OCI-M1 (cell line): ENCODE data around the gene RNF212.
"Not testable (repeated sequence)": the region's sequence is repeated elsewhere in the genome, so short reads cannot be mapped to it uniquely, and the experiment has no call there.

Experiments
- DNase-seq: peaks from one replicate; lab custom pipeline; 2025; lab: John Stamatoyannopoulos, UW

Gene RNF212

DNA sequence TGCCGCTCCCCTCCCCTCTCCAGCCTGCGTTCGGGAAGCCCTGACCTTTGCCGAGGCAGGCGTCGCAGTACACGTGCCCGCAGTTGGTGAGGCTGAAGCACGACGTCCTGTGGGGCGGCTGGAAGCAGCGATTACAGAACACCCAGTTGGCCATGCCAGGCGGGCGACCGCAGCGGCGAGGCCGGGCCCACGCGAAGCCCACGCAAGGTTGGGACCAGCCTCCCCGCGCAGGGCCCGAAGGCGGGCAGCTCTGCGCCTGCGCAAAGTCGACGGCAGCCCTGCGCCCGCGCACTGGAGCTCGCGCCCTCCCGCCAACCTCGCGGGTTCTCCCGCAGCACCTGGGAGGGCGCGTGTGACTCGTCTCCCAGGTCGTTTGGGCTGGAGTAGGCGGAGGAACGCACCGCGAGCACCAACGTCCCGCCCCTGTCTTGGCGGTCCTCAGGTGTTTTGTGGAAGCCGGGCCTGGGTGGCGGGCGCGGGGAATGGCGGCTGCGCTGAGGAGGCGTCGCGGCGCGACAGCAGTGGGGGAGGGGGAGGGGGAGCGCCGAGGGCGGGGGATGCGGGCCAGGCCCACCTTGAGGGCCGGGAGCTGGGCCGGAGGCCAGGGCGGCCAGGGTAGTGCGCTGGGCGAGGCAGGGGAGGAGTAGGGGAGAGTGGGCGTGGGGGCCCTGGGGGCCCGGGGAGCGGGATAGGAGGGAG is at the start of gene RNF212:
TSS of gene RNF212 (minus strand) at position 254 of the 699 bp plus-strand sequence. CDS start at position 154, 100 bp downstream.
- DNase-seq: no peak

DNA sequence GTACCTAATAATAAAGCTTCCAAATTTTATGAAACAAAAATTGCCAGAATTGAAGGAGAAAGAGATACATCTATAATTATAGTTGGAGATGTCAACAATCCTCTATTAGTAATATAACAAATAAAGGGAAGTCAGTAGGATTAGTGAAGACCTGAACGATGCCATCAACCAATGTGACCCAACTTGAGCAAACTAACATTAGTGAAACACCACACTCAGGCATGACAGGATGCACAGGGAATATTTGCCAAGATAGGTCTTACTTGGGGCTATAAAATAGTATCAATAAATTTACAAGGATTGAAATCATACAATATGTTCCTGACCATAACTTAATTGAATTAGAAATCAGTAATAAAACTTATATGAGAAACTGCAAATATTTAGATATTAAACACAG is 47.0 kb upstream of the RNF212 start:
- DNase-seq: no peak

GRCh38 chr4:1156069-1156468 is 42.7 kb upstream of the RNF212 start:
- DNase-seq: no peak

DNA sequence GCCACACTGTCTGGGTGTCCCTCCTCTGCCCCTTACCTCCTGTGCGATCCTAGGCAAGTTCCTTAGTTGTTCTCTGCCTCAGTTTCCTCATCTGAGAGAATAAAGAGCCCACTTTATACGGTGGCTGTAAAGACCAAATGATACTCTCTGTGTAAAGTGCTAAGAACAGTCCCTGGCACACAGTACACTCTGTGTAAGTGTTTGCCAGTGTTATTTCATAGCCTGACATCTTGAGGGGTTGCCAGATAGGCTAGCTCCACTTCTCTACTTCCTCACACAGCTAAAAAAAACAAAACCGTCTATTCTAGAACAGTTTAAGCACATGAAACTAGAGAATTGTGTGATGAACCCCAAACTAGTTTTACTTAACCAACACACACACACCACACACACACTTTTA is 42.0 kb upstream of the RNF212 start:
- DNase-seq: no peak

DNA sequence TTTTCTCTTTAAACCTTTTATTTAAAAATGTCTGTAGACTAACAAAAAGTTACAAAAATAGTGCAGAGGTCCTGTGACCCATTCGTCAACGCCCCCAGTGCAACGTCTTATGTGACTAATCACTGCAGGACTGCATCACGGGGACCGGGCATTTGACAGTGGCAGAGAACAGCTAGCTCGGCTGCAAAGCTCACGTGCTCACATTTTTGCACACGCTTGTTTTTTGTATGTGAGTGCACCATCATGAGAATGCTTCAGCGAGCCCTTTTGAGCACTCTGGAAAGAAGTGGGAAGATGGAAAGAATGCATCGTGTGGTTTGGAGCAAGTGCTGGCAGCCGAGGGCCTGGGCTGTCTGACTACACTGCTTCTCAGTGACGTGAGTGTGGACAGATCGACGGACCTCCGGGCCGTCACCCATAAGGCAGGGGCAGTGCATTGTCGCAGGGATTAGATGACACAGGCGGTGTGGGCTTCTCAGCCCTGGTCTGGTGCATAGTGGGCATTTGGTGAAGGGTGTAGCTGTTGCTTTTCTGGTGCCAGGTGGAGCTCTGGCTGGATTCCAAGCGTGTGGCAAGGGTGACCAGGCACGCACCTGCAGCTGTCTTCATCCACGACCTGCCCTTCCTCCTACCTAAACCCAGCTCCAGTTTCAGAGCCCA is 41.3 kb upstream of the RNF212 start:
- no peak for DNase-seq

DNA sequence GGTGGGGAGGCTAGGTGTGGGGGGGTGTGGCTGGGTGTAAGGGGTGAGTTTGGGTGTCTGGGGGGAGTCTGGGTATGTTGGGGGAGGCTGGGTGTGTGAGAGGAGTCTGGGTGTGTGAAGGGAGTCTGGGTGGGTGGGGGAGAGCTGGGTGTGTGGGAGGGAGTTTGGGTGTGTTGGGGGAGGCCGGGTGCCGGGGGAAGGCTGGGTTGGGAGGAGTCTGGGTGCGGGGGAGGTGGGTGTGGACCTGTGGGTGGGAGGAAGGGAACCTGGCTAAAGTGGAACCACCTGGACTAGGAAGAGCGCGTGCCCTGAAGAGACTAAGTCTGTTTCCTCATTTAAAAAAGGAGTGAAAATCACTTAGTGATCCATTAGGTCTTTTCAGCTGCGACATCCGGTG is 40.8 kb upstream of the RNF212 start:
- no peak for DNase-seq

- DNase-seq: no peak
Observed at GRCh38 chr4:1153567-1154090, 40.3 kb upstream of the RNF212 start.

DNA sequence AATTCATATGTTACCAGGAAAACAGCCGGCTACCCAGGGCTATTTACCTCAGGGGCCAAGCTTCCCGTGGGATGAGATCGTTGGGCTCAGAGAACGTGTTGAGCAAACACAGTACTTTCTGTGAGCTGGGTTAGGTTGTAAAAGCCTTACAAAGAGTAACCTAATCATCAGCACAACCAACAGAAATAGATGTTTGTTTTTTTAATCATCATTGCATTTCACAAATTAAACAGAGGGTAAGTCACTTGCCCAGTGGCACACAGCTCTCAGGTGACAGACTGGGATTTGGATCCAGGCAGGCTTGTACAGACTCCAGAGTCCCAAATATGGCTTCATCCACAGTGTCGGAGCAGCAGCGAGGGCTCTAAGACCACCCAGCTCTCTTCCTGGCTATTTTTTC is 38.9 kb upstream of the RNF212 start:
- no peak for DNase-seq

DNA sequence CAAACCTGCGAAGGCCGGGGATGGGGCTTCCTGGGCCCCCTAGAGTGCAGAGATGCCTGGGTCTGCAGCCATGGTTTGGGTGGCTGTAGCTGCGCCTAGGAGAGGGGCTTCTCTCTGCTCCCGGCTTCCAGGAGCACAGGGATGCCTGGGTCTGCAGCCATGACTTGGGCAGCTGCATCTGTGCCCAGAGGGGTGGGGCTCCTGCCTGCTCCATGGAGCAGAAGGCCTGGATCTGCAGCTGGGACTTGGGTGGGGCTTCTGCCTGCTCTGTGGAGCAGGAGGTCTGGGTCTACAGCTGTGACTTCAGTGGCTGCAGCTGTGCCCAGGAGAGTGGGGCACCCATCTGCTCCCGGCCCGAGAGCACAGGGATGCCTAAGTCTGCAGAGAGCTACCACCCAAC is 38.2 kb upstream of the RNF212 start:
- no peak for DNase-seq

GRCh38 chr4:1150875-1151274 is 37.5 kb upstream of the RNF212 start:
- DNase-seq: no peak

- no peak for DNase-seq
Observed at GRCh38 chr4:1139860-1140259, 26.5 kb upstream of the RNF212 start.

DNA sequence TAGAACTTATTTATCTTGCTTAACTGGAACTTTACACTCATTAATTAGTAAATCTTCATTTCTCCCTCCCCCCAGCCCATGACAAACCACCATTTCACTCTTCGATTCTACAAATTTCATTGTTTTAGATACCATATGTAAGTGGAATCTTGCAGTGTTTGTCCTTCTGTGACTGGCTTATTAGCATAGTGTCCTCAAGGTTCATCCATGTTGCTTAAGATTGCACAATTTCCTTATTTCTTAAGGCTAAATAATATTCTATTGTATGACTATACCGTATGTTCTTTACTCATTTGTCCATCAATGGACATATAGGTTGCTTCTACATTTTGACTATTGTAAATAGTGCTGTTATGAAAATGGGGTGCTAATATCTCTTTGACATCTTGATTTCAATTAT is 24.5 kb upstream of the RNF212 start:
- DNase-seq: peak; percentile 64

GRCh38 chr4:1137063-1137776 is 23.9 kb upstream of the RNF212 start:
- DNase-seq: peak; percentile 77

DNA sequence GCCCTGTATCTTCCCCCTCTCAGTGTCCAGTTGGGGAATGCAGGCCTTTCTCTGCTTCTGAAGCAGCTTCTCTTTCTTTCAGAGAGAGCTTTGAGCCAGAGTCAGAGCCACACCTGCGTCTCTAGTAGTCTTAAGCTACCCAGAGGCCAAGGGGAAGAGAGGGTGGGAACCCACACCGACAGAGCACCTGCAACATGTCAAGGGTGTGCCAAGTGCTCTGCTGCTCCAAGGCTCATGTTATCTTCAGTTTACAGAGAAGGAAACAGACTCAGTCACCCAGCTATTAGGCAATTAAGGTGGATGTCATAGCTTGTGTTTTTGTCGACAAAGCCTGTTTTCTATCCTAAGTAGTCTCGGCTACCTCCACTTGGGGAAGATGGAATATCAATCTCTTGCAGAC is 22.7 kb upstream of the RNF212 start:
- DNase-seq: no peak

GRCh38 chr4:1133033-1133432 is 19.7 kb upstream of the RNF212 start:
- no peak for DNase-seq

- peak; percentile 88 for DNase-seq
Observed at GRCh38 chr4:1130316-1131186, 17.2 kb upstream of the RNF212 start.

DNA sequence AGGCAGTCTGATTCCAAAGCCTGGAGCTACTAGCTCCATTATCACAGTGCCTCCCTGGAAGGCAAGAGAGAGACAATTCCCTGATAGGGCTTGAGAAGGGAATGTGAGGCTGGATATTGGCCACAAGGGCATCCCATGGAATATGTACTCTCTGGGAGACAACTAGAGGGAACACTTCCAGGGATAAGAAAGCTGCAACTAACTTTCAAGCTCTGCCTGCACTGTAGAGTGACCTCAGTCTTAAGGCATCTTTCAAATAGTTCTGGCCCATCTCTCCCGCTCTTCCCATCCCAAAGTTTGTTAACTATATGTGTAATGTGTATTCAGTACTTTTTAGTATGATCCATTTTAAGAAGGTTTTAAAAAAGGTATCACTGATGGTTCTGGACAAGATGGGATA is 13.1 kb upstream of the RNF212 start:
- no peak for DNase-seq

GRCh38 chr4:1125466-1125865 is 12.1 kb upstream of the RNF212 start:
- not testable (repeated sequence) for DNase-seq

GRCh38 chr4:1124818-1125217 is 11.5 kb upstream of the RNF212 start:
- DNase-seq: no peak

- no peak for DNase-seq
Observed at GRCh38 chr4:1122505-1122904, 9.1 kb upstream of the RNF212 start.

DNA sequence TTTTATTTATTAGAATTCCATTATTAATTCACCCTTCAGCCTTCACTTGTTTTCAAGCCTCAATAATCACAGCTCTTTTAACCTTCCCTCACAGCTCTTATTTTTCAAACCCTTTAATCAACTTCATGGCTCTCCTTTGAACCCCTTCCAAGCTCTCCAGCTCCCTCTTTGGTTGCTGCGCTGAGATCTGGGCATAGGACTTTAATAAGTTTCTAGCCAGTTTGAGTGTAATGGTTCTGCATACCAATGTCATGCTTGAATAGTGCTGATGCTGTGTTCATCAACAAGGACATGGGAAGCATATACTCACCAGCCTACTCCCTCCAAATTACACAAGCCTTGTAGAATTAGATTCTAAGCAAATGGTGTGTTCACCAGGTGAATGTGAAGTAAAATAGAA is 3.5 kb upstream of the RNF212 start:
- DNase-seq: no peak
